HepG2 (cell line): ENCODE results near the gene RPTOR. TPM values are rescaled to one million over a fixed set of nuclear protein-coding genes. Genes with fewer than 3 reads are reported as not detected.

ENCODE experiments used
- ARID3A ChIP-seq: IDR thresholded peaks from 2 replicates; pipeline ENCODE4 v1.6.1; 2012; ENCODE audit warnings: low read depth, low read length, improper control_type of control experiment
- CCAR2 ChIP-seq: fragments of 200-400 bp; formaldehyde crosslinking; optimal IDR thresholded peaks from 2 replicates; pipeline ENCODE3; 2018; ENCODE audit warnings: low read depth, mild to moderate bottlenecking, low read length, moderate library complexity
- CREBL2 ChIP-seq: sonication (generic); formaldehyde crosslinking; IDR thresholded peaks from 2 replicates; pipeline ENCODE4 v1.8.1; 2023; ENCODE audit warnings: missing genetic modification reagents, mild to moderate bottlenecking, borderline replicate concordance
- DRAP1 ChIP-seq: IDR thresholded peaks from 2 replicates; pipeline ENCODE4 v1.6.1; 2016; ENCODE audit warnings: missing genetic modification reagents, missing compliant biosample characterization
- ELF3 ChIP-seq: IDR thresholded peaks from 2 replicates; pipeline ENCODE4 v1.6.1; 2016; ENCODE audit warnings: missing genetic modification reagents, missing compliant biosample characterization
- GTF3A ChIP-seq: sonication (generic); formaldehyde crosslinking; conservative IDR thresholded peaks from 2 replicates; pipeline ENCODE4 v1.4.0; 2020; ENCODE audit warnings: mild to moderate bottlenecking, missing genetic modification reagents
- KAT7 ChIP-seq: IDR thresholded peaks from 2 replicates; pipeline ENCODE4 v1.6.1; 2018; ENCODE audit warnings: borderline replicate concordance, missing compliant biosample characterization
- MED1 ChIP-seq: sonication (generic); formaldehyde crosslinking; IDR thresholded peaks from 2 replicates; pipeline ENCODE4 v1.4.0; 2020; ENCODE audit warnings: missing genetic modification reagents
- RELA ChIP-seq: sonication (generic); formaldehyde crosslinking; IDR thresholded peaks from 2 replicates; pipeline ENCODE4 v1.4.0; 2020; ENCODE audit warnings: missing genetic modification reagents
- REPIN1 ChIP-seq: sonication (generic); formaldehyde crosslinking; IDR thresholded peaks from 2 replicates; pipeline ENCODE4 v1.8.0; 2022; ENCODE audit warnings: missing genetic modification reagents, low read depth, mild to moderate bottlenecking, borderline replicate concordance
- TCF7 ChIP-seq: sonication (generic); IDR thresholded peaks from 2 replicates; pipeline ENCODE4 v1.6.1; 2016; ENCODE audit warnings: antibody characterized with exemption, low read depth
- XBP1 ChIP-seq: sonication (generic); formaldehyde crosslinking; IDR thresholded peaks from 2 replicates; pipeline ENCODE4 v1.5.0; 2020; ENCODE audit warnings: missing genetic modification reagents
- ZC3H4 ChIP-seq: sonication (generic); formaldehyde crosslinking; IDR thresholded peaks from 2 replicates; pipeline ENCODE4 v1.4.0; 2020; ENCODE audit warnings: missing genetic modification reagents, borderline replicate concordance
- ZHX2 ChIP-seq, 2 experiments: sonication (generic) in 1 of 2; formaldehyde crosslinking in 1 of 2; IDR thresholded peaks; 2 replicates each; pipeline versions ENCODE4 v1.6.1 to v1.9.0; 2014 to 2022; ENCODE audit warnings: antibody characterized with exemption in 1 of 2, borderline replicate concordance in 1 of 2, inconsistent platforms in 1 of 2, low read depth in 1 of 2, missing genetic modification reagents in 1 of 2
- ZNF124 ChIP-seq: sonication (generic); formaldehyde crosslinking; IDR thresholded peaks from 2 replicates; pipeline ENCODE4 v1.4.0; 2020; ENCODE audit warnings: missing genetic modification reagents
- ZNF784 ChIP-seq: sonication (generic); formaldehyde crosslinking; IDR thresholded peaks from 2 replicates; pipeline ENCODE4 v1.5.1; 2020; ENCODE audit warnings: missing genetic modification reagents, mild to moderate bottlenecking, borderline replicate concordance
- ZNF816 ChIP-seq: sonication (generic); formaldehyde crosslinking; IDR thresholded peaks from 2 replicates; pipeline ENCODE4 v1.8.0; 2022; ENCODE audit warnings: missing genetic modification reagents, mild to moderate bottlenecking, borderline replicate concordance
- ZSCAN21 ChIP-seq: sonication (generic); formaldehyde crosslinking; IDR thresholded peaks from 2 replicates; pipeline ENCODE4 v1.8.0; 2022; ENCODE audit warnings: mild to moderate bottlenecking, missing genetic modification reagents, moderate library complexity, borderline replicate concordance
- ZSCAN31 ChIP-seq: sonication (generic); formaldehyde crosslinking; IDR thresholded peaks from 2 replicates; pipeline ENCODE4 v1.5.0; 2020; ENCODE audit warnings: low read depth, mild to moderate bottlenecking, missing genetic modification reagents
- polyA plus RNA-seq, 8 experiments: library from polyadenylated mRNA; depleted of rRNA in 3 of 8; stranded (reverse) in 7 of 8; unstranded in 1 of 8; fragments of >200 nt; fragmentation: Illumina TruSeq in 4 of 8; extraction: Trizol in 4 of 8; gene quantifications; 2 replicates each; pipeline versions ENCODE4 v1.2.1 to v1.2.3, GENCODE V29; 2011 to 2016; ENCODE audit warnings: low read depth in 4 of 8, missing spikeins in 1 of 8, mixed read lengths in 1 of 8; ENCODE audit not compliant: insufficient read depth in 1 of 8
- total RNA-seq, 5 experiments: library from RNA; depleted of rRNA; stranded (reverse); fragments of >200 nt; fragmentation: Illumina TruSeq; extraction: Trizol; gene quantifications; 2 replicates each; pipeline ENCODE4 v1.2.3, GENCODE V29; 2016; ENCODE audit warnings: low read depth in 1 of 5

The RPTOR gene
- total and polyA plus RNA-seq, 2 of the 13 experiments (the other 11 are each of a cell fraction or from before 2014, with no cell fraction given) = 6.6 to 25.3 TPM

GRCh38 chr17:80575057-80575875, 30.6 kb downstream of the RPTOR start (continued):
- TF ChIP-seq ZNF784 (CRISPR knock-in tag) (0 out of 2 replicates have a peak, but pooled peaks have one; percentile 57), ZNF816 (CRISPR knock-in tag) (no peak), ZSCAN31 (CRISPR knock-in tag) (no peak), KAT7 (CRISPR knock-in tag) (peak; percentile 70; the same call in 1 of the 2 replicates), MED1 (CRISPR knock-in tag) (peak; percentile 52; the same call in 1 of the 2 replicates), ZHX2 (IDR thresholded peaks at IDR 0.05; ENCODE audit: low read depth) (peak; percentile 35; the same call in 1 of the 2 replicates), ZHX2 (CRISPR knock-in tag; IDR thresholded peaks at IDR 0.05; ENCODE audit: borderline replicate concordance) (no peak), CREBL2 (CRISPR knock-in tag) (no peak), DRAP1 (CRISPR knock-in tag) (no peak), ZNF124 (peak; percentile 78; the same call in 1 of the 2 replicates), GTF3A (CRISPR knock-in tag) (0 out of 2 replicates have a peak, but pooled peaks have one; percentile 73), ZC3H4 (CRISPR knock-in tag) (0 out of 2 replicates have a peak, but pooled peaks have one; percentile 67), REPIN1 (CRISPR knock-in tag) (peak; percentile 91), ARID3A (peak; percentile 76), TCF7 (no peak), RELA (CRISPR knock-in tag) (no peak), CCAR2 (peak; percentile 72), ELF3 (CRISPR knock-in tag) (peak; percentile 61), XBP1 (CRISPR knock-in tag) (peak; percentile 75; the same call in 1 of the 2 replicates), ZSCAN21 (CRISPR knock-in tag) (no peak)
